CD8-positive, alpha-beta memory T cell (primary cell): ENCODE measurements around the gene NUP98. TPM values are rescaled to one million over a fixed set of nuclear protein-coding genes. Genes with fewer than 3 reads are reported as not detected.
"Not testable (repeated sequence)": the region's sequence is repeated elsewhere in the genome, so short reads cannot be mapped to it uniquely, and the experiment has no call there.

Experiments used
- CTCF ChIA-PET: fragments of 350-600 bp; sonication (Branson Sonifier 250); formaldehyde crosslinking; loops from one replicate; lab custom pipeline; 2021; ENCODE audit warnings: antibody characterized with exemption; lab: Charles Lee
- POLR2A ChIA-PET: fragments of 350-600 bp; sonication (Branson Sonifier 250); formaldehyde crosslinking; loops from one replicate; lab custom pipeline; 2021; ENCODE audit warnings: antibody characterized with exemption; lab: Charles Lee
- DNase-seq, 5 donors: peaks; one replicate each; pipeline versions ENCODE4 v3.0.0 to v3.0.0-alpha.2; 2020 to 2022; ENCODE audit warnings: mixed read lengths in 1 of 5
- H3K27ac ChIP-seq: one replicate; pipeline ENCODE4 v1.7.0; 2013; ENCODE audit warnings: low read depth, mild to moderate bottlenecking, low read length, moderate library complexity
- H3K27me3 ChIP-seq: 2 replicates; pipeline ENCODE4 v1.7.0; 2013; ENCODE audit warnings: low read length, mild to moderate bottlenecking; ENCODE audit not compliant: insufficient read depth, poor library complexity, severe bottlenecking
- H3K36me3 ChIP-seq: 2 replicates; pipeline ENCODE4 v1.7.0; 2013; ENCODE audit warnings: mild to moderate bottlenecking, low read length, moderate library complexity; ENCODE audit not compliant: insufficient read depth
- H3K4me1 ChIP-seq: 2 replicates; pipeline ENCODE4 v1.7.0; 2013; ENCODE audit warnings: mild to moderate bottlenecking, low read length, moderate library complexity; ENCODE audit not compliant: insufficient read depth
- H3K4me3 ChIP-seq: 2 replicates; pipeline ENCODE4 v1.7.0; 2013; ENCODE audit warnings: mild to moderate bottlenecking, low read length
- H3K9me3 ChIP-seq: 2 replicates; pipeline ENCODE4 v1.7.0; 2013; ENCODE audit warnings: mild to moderate bottlenecking, low read length
- H3K27ac Mint-ChIP-seq, 8 donors: one replicate each; pipeline ENCODE4 v1.8.0; 2020 to 2021; ENCODE audit warnings: mixed read lengths in 8 of 8, mild to moderate bottlenecking in 6 of 8, inconsistent platforms in 3 of 8, moderate library complexity in 3 of 8
- H3K27me3 Mint-ChIP-seq, 2 donors: one replicate each; pipeline ENCODE4 v1.8.0; 2020 to 2021; ENCODE audit warnings: mixed read lengths in 2 of 2, mild to moderate bottlenecking in 1 of 2, moderate library complexity in 1 of 2
- H3K36me3 Mint-ChIP-seq, 3 donors: one replicate each; pipeline ENCODE4 v1.8.0; 2020 to 2021; ENCODE audit warnings: mixed read lengths in 3 of 3, inconsistent platforms in 1 of 3, mild to moderate bottlenecking in 1 of 3
- H3K4me1 Mint-ChIP-seq, 3 donors: one replicate each; pipeline ENCODE4 v1.8.0; 2020 to 2021; ENCODE audit warnings: mixed read lengths in 3 of 3, inconsistent platforms in 1 of 3, mild to moderate bottlenecking in 1 of 3
- H3K4me3 Mint-ChIP-seq, 7 donors: one replicate each; pipeline ENCODE4 v1.8.0; 2020 to 2021; ENCODE audit warnings: mixed read lengths in 7 of 7, mild to moderate bottlenecking in 6 of 7, moderate library complexity in 4 of 7, inconsistent platforms in 2 of 7
- H3K9me3 Mint-ChIP-seq, 5 donors: one replicate each; pipeline ENCODE4 v1.8.0; 2020 to 2022; ENCODE audit warnings: mixed read lengths in 5 of 5, mild to moderate bottlenecking in 3 of 5, moderate library complexity in 2 of 5, inconsistent platforms in 1 of 5
- polyA plus RNA-seq: library from polyadenylated mRNA; unstranded; fragments of 300-500 nt; fragmentation: Illumina TruSeq; gene quantifications from one replicate; pipeline ENCODE4 v1.2.3, GENCODE V29; 2021
- total RNA-seq, 2 experiments: library from RNA; stranded (reverse); gene quantifications; one replicate each; pipeline ENCODE4 v1.2.3, GENCODE V29; 2021

Gene NUP98
- total and polyA plus RNA-seq, 3 experiments from 2014 or later: 49.0 to 105 (median 101) TPM

- H3K36me3 ChIP-seq: peaks cover 4% of the 10 kb centered on the region
- Mint-ChIP-seq H3K4me3 (peak overlapping the region; percentile 83 to 98 (median 96)), H3K27ac (peak overlapping the region; percentile 98 to 100 (median 99)), H3K4me1 (peaks cover 40 to 62% (median 54%) of the 10 kb centered on the region in 3 donors), H3K27me3 (peaks cover 0 to 2% of the 10 kb centered on the region in 2 donors), H3K9me3 (peaks cover 0 to 2% (median 0%) of the 10 kb centered on the region in 5 donors), H3K36me3 (peaks cover 0 to 42% (median 4%) of the 10 kb centered on the region in 3 donors)
- peak in 1 of 5 donors; percentile 7 for DNase-seq
- H3K27ac ChIP-seq: peak overlapping the region; percentile 97
- peak overlapping the region; percentile 97 for H3K4me3 ChIP-seq
- ChIA-PET POLR2A (interaction anchor here (1.1 to 3.1 kb wide), 4 partner anchors 12 to 58 kb away, joined by 5 to 17 read pairs (median 10); partner anchors contain the start of genes PGAP2, RHOG and STIM1), CTCF (interaction anchor here (2.0 to 8.0 kb wide), 4 partner anchors 12 to 58 kb away, joined by 6 to 57 read pairs (median 22); partner anchors contain the start of genes PGAP2, RHOG and STIM1)
- no peaks in the 10 kb centered on the region for H3K9me3 ChIP-seq
- H3K27me3 ChIP-seq: no peaks in the 10 kb centered on the region
- H3K4me1 ChIP-seq: peaks cover 33% of the 10 kb centered on the region
Measured at GRCh38 chr11:3796801-3797328, 489 bp downstream of the NUP98 start.

GRCh38 chr11:3796346-3796745, 1.0 kb downstream of the NUP98 start:
- H3K4me1 Mint-ChIP-seq: peaks cover 40 to 62% (median 54%) of the 10 kb centered on the region in 3 donors
- Histone ChIP-seq H3K4me3 (peak overlapping the region; percentile 97), H3K9me3 (no peaks in the 10 kb centered on the region), H3K36me3 (peaks cover 4% of the 10 kb centered on the region), H3K4me1 (peaks cover 33% of the 10 kb centered on the region), H3K27me3 (no peaks in the 10 kb centered on the region), H3K27ac (peak overlapping the region; percentile 97)
- peaks cover 0 to 42% (median 4%) of the 10 kb centered on the region in 3 donors for H3K36me3 Mint-ChIP-seq
- peaks cover 0 to 2% of the 10 kb centered on the region in 2 donors for H3K27me3 Mint-ChIP-seq
- ChIA-PET POLR2A (interaction anchor here (1.4 to 3.1 kb wide), 3 partner anchors 12 to 44 kb away, joined by 3 to 17 read pairs (median 8); partner anchors contain the start of gene RHOG), CTCF (interaction anchor here (1.0 to 8.0 kb wide), 4 partner anchors 11 to 59 kb away, joined by 4 to 57 read pairs (median 22); partner anchors contain the start of genes PGAP2, RHOG and STIM1)
- peak overlapping the region; percentile 98 to 100 (median 99) for H3K27ac Mint-ChIP-seq
- peak overlapping the region; percentile 83 to 98 (median 96) for H3K4me3 Mint-ChIP-seq
- DNase-seq: no peak
- peaks cover 0 to 2% (median 0%) of the 10 kb centered on the region in 5 donors for H3K9me3 Mint-ChIP-seq

GRCh38 chr11:3796002-3796311, 1.4 kb downstream of the NUP98 start:
- Histone ChIP-seq H3K4me3 (peak overlapping the region; percentile 97), H3K9me3 (no peaks in the 10 kb centered on the region), H3K36me3 (peaks cover 4% of the 10 kb centered on the region), H3K27me3 (no peaks in the 10 kb centered on the region), H3K4me1 (peaks cover 33% of the 10 kb centered on the region), H3K27ac (peak overlapping the region; percentile 97)
- Mint-ChIP-seq H3K4me1 (peaks cover 40 to 62% (median 54%) of the 10 kb centered on the region in 3 donors), H3K36me3 (peaks cover 0 to 44% (median 4%) of the 10 kb centered on the region in 3 donors), H3K4me3 (peak overlapping the region; percentile 83 to 98 (median 96)), H3K27ac (peak overlapping the region; percentile 98 to 100 (median 99)), H3K9me3 (peaks cover 0 to 2% (median 0%) of the 10 kb centered on the region in 5 donors), H3K27me3 (peaks cover 0 to 2% of the 10 kb centered on the region in 2 donors)
- ChIA-PET POLR2A (interaction anchor here (1.4 to 3.1 kb wide), 2 partner anchors 13 to 45 kb away, joined by 3 to 17 read pairs; partner anchors contain the start of gene RHOG), CTCF (interaction anchor here (1.0 to 8.0 kb wide), 3 partner anchors 10 to 45 kb away, joined by 4 to 57 read pairs (median 27); partner anchors contain the start of genes PGAP2 and RHOG)
- no peak for DNase-seq

- peaks cover 35% of the 10 kb centered on the region for H3K4me1 ChIP-seq
- Mint-ChIP-seq H3K9me3 (peaks cover 0 to 2% (median 0%) of the 10 kb centered on the region in 5 donors), H3K27ac (peak overlapping the region; percentile 98 to 100 (median 99)), H3K4me1 (peaks cover 43 to 66% (median 57%) of the 10 kb centered on the region in 3 donors), H3K27me3 (peaks cover 0 to 2% of the 10 kb centered on the region in 2 donors), H3K36me3 (peaks cover 0 to 47% (median 6%) of the 10 kb centered on the region in 3 donors), H3K4me3 (peak overlapping the region; percentile 83 to 98 (median 96))
- H3K36me3 ChIP-seq: peaks cover 4% of the 10 kb centered on the region
- CTCF ChIA-PET: interaction anchor here (1.0 to 8.0 kb wide), 3 partner anchors 10 to 45 kb away, joined by 4 to 57 read pairs (median 27); partner anchors contain the start of genes PGAP2 and RHOG
- DNase-seq: no peak
- H3K27ac ChIP-seq: peak overlapping the region; percentile 97
- peak overlapping the region; percentile 97 for H3K4me3 ChIP-seq
- POLR2A ChIA-PET: interaction anchor here (1.4 to 3.1 kb wide), 2 partner anchors 14 to 45 kb away, joined by 3 to 17 read pairs; partner anchors contain the start of gene RHOG
- H3K27me3 ChIP-seq: no peaks in the 10 kb centered on the region
- H3K9me3 ChIP-seq: no peaks in the 10 kb centered on the region
Measured at GRCh38 chr11:3795131-3796001, 2.0 kb downstream of the NUP98 start.

- H3K9me3 Mint-ChIP-seq, H3K27me3 Mint-ChIP-seq, POLR2A ChIA-PET, H3K4me3 ChIP-seq, H3K9me3 ChIP-seq, DNase-seq, H3K36me3 ChIP-seq, H3K27me3 ChIP-seq, H3K27ac ChIP-seq: not testable (repeated sequence)
- peaks cover 45% of the 10 kb centered on the region for H3K4me1 ChIP-seq
- Mint-ChIP-seq H3K4me3 (peak overlapping the region in 3 of 7 donors; percentile 11 to 44 (median 28)), H3K4me1 (peaks cover 48 to 69% (median 60%) of the 10 kb centered on the region in 3 donors), H3K36me3 (peaks cover 0 to 53% (median 6%) of the 10 kb centered on the region in 3 donors), H3K27ac (peak overlapping the region in 7 of 8 donors; percentile 16 to 99 (median 70))
- CTCF ChIA-PET: interaction anchor here (5.0 to 8.0 kb wide), 2 partner anchors 14 to 46 kb away, joined by 27 to 57 read pairs; partner anchors contain the start of genes PGAP2 and RHOG
Measured at GRCh38 chr11:3794387-3794786, 3.0 kb downstream of the NUP98 start.

- no peaks in the 10 kb centered on the region for H3K9me3 ChIP-seq
- H3K27me3 ChIP-seq: no peaks in the 10 kb centered on the region
- Mint-ChIP-seq H3K27ac (peak overlapping the region; percentile 76 to 95 (median 89)), H3K4me3 (peak overlapping the region in 1 of 7 donors; percentile 36), H3K4me1 (peaks cover 61 to 86% (median 81%) of the 10 kb centered on the region in 3 donors), H3K36me3 (peaks cover 0 to 37% (median 4%) of the 10 kb centered on the region in 3 donors), H3K27me3 (no peaks in the 10 kb centered on the region), H3K9me3 (no peaks in the 10 kb centered on the region)
- ChIA-PET POLR2A (no interaction called here), CTCF (interaction anchor here (1.6 kb wide), 1 partner anchor 22 kb away, joined by 7 read pairs; the partner anchor contains the start of gene PGAP2)
- peaks cover 59% of the 10 kb centered on the region for H3K4me1 ChIP-seq
- no peak for DNase-seq
- H3K36me3 ChIP-seq: no peaks in the 10 kb centered on the region
- no peak overlapping the region for H3K27ac ChIP-seq
- H3K4me3 ChIP-seq: no peak overlapping the region
Measured at GRCh38 chr11:3786781-3787428, 10.4 kb downstream of the NUP98 start.

- peak overlapping the region in 5 of 8 donors; percentile 13 to 96 (median 64) for H3K27ac Mint-ChIP-seq
- H3K4me1 ChIP-seq: peaks cover 49% of the 10 kb centered on the region
Measured at GRCh38 chr11:3783611-3784010, 13.7 kb downstream of the NUP98 start.

More at GRCh38 chr11:3783611-3784010, 13.7 kb downstream of the NUP98 start:
- POLR2A ChIA-PET: interaction anchor here (2.1 kb wide), 1 partner anchor 14 kb away, joined by 8 read pairs; the partner anchor contains the start of gene NUP98
- Histone ChIP-seq H3K27me3 (no peaks in the 10 kb centered on the region), H3K9me3 (no peaks in the 10 kb centered on the region), H3K4me3 (no peak overlapping the region), H3K27ac (no peak overlapping the region), H3K36me3 (peaks cover 4% of the 10 kb centered on the region)
- no peaks in the 10 kb centered on the region for H3K9me3 Mint-ChIP-seq
- H3K36me3 Mint-ChIP-seq: peaks cover 1 to 52% (median 12%) of the 10 kb centered on the region in 3 donors
- DNase-seq: no peak
- peaks cover 52 to 77% (median 72%) of the 10 kb centered on the region in 3 donors for H3K4me1 Mint-ChIP-seq
- H3K4me3 Mint-ChIP-seq: no peak overlapping the region
- no peaks in the 10 kb centered on the region for H3K27me3 Mint-ChIP-seq
- CTCF ChIA-PET: interaction anchor here (2.0 to 3.3 kb wide), 2 partner anchors 14 to 25 kb away, joined by 6 to 18 read pairs; partner anchors contain the start of genes NUP98 and PGAP2
